Esophagus (tissue), 2 donors: ENCODE results near the gene LUC7L. TPM values are rescaled to one million over a fixed set of nuclear protein-coding genes. Genes with fewer than 3 reads are reported as not detected.
"Not testable (repeated sequence)": the region's sequence is repeated elsewhere in the genome, so short reads cannot be mapped to it uniquely, and the experiment has no call there.

Experiments used
- H3K27ac ChIP-seq, 2 donors: one replicate each; pipeline ENCODE4 v1.5.1; 2013; ENCODE audit warnings: low read depth in 2 of 2, mild to moderate bottlenecking in 2 of 2, inconsistent platforms in 1 of 2, low read length in 1 of 2, moderate library complexity in 1 of 2
- H3K27me3 ChIP-seq, 2 donors: one replicate each; pipeline ENCODE4 v1.6.1; 2013; ENCODE audit warnings: low read length in 2 of 2, control low read depth in 1 of 2, mild to moderate bottlenecking in 1 of 2; ENCODE audit not compliant: insufficient read depth in 2 of 2, control insufficient read depth in 1 of 2
- H3K36me3 ChIP-seq, 2 donors: one replicate each; pipeline ENCODE4 v1.6.1; 2013; ENCODE audit warnings: low read length in 1 of 2; ENCODE audit not compliant: control insufficient read depth in 2 of 2, insufficient read depth in 2 of 2
- H3K4me1 ChIP-seq, 2 donors: one replicate each; pipeline ENCODE4 v1.6.1; 2013; ENCODE audit warnings: low read length in 1 of 2; ENCODE audit not compliant: control insufficient read depth in 2 of 2, insufficient read depth in 2 of 2
- H3K4me3 ChIP-seq, 2 donors: one replicate each; pipeline ENCODE4 v1.5.1; 2013; ENCODE audit warnings: low read length in 2 of 2, mild to moderate bottlenecking in 2 of 2, low read depth in 1 of 2, moderate library complexity in 1 of 2
- H3K9me3 ChIP-seq, 2 donors: one replicate each; pipeline ENCODE4 v1.6.1; 2013; ENCODE audit warnings: mild to moderate bottlenecking in 2 of 2, low read depth in 1 of 2, low read length in 1 of 2, moderate library complexity in 1 of 2; ENCODE audit not compliant: control insufficient read depth in 2 of 2, insufficient read depth in 1 of 2
- WGBS, 2 donors: extraction: QIAGEN DNeasy Blood & Tissue Kit; methylation state at CpG; one replicate each; pipeline ENCODE4 v1.1.7; 2013; 5-methylcytosine and 5-hydroxymethylcytosine counted together
- polyA plus RNA-seq, 2 donors: library from polyadenylated mRNA; stranded (reverse); fragments of 200-250 nt; gene quantifications; one replicate each; pipeline ENCODE4 v1.2.3, GENCODE V29; 2013
- donor health status: healthy with polysubstance abuse.
- donor health status: Bipolar disorder and iron deficiency.

The LUC7L gene
- polyA plus RNA-seq, 2 donors: 37.0 to 102 TPM

DNA sequence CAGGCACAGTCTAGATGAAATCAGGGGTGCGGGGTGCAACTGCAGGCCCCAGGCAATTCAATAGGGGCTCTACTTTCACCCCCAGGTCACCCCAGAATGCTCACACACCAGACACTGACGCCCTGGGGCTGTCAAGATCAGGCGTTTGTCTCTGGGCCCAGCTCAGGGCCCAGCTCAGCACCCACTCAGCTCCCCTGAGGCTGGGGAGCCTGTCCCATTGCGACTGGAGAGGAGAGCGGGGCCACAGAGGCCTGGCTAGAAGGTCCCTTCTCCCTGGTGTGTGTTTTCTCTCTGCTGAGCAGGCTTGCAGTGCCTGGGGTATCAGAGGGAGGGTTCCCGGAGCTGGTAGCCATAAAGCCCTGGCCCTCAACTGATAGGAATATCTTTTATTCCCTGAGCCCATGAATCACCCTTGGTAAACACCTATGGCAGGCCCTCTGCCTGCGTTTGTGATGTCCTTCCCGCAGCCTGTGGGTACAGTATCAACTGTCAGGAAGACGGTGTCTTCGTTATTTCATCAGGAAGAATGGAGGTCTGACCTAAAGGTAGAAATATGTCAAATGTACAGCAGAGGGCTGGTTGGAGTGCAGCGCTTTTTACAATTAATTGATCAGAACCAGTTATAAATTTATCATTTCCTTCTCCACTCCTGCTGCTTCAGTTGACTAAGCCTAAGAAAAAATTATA is 51.1 kb downstream of the LUC7L start:
- Histone ChIP-seq H3K27ac (no peak overlapping the region), H3K27me3 (peaks cover 7 to 17% of the 10 kb centered on the region in 2 donors), H3K4me1 (peaks cover 5 to 11% of the 10 kb centered on the region in 2 donors), H3K36me3 (no peaks in the 10 kb centered on the region), H3K4me3 (no peak overlapping the region), H3K9me3 (no peaks in the 10 kb centered on the region)
- 50 to 51% methylated on average over 11 of the region's 11 CpGs for WGBS, 2 donors

GRCh38 chr16:177394-177822 is 51.8 kb downstream of the LUC7L start:
- Histone ChIP-seq H3K9me3 (no peaks in the 10 kb centered on the region), H3K36me3 (no peaks in the 10 kb centered on the region), H3K27me3 (peaks cover 7 to 17% of the 10 kb centered on the region in 2 donors), H3K4me1 (peaks cover 5 to 11% of the 10 kb centered on the region in 2 donors), H3K4me3 (no peak overlapping the region), H3K27ac (no peak overlapping the region)
- WGBS, 2 donors: 4 to 7% methylated on average over 12 to 13 of the region's 13 CpGs

DNA sequence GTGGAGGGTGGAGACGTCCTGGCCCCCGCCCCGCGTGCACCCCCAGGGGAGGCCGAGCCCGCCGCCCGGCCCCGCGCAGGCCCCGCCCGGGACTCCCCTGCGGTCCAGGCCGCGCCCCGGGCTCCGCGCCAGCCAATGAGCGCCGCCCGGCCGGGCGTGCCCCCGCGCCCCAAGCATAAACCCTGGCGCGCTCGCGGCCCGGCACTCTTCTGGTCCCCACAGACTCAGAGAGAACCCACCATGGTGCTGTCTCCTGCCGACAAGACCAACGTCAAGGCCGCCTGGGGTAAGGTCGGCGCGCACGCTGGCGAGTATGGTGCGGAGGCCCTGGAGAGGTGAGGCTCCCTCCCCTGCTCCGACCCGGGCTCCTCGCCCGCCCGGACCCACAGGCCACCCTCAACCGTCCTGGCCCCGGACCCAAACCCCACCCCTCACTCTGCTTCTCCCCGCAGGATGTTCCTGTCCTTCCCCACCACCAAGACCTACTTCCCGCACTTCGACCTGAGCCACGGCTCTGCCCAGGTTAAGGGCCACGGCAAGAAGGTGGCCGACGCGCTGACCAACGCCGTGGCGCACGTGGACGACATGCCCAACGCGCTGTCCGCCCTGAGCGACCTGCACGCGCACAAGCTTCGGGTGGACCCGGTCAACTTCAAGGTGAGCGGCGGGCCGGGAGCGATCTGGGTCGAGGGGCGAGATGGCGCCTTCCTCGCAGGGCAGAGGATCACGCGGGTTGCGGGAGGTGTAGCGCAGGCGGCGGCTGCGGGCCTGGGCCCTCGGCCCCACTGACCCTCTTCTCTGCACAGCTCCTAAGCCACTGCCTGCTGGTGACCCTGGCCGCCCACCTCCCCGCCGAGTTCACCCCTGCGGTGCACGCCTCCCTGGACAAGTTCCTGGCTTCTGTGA is 52.5 kb downstream of the LUC7L start, which contains the start of gene HBA1:
HBA1 (plus strand) TSS at position 204 of the 906 bp plus-strand sequence; CDS start at position 241, 37 bp downstream.
- peaks cover 7 to 17% of the 10 kb centered on the region in 2 donors for H3K27me3 ChIP-seq
- H3K36me3 ChIP-seq, H3K9me3 ChIP-seq, H3K27ac ChIP-seq, H3K4me3 ChIP-seq: not testable (repeated sequence)
- WGBS, 2 donors: 5% methylated on average over 25 to 43 of the region's 88 CpGs
- peaks cover 5 to 11% of the 10 kb centered on the region in 2 donors for H3K4me1 ChIP-seq

- 0 to 2% methylated on average over 19 to 26 of the region's 39 CpGs for WGBS, 2 donors
- not testable (repeated sequence) for H3K9me3 ChIP-seq, H3K4me1 ChIP-seq, H3K4me3 ChIP-seq, H3K27ac ChIP-seq, H3K36me3 ChIP-seq
- H3K27me3 ChIP-seq: peaks cover 7 to 17% of the 10 kb centered on the region in 2 donors
Measured at GRCh38 chr16:176006-176405, 53.2 kb downstream of the LUC7L start.

DNA sequence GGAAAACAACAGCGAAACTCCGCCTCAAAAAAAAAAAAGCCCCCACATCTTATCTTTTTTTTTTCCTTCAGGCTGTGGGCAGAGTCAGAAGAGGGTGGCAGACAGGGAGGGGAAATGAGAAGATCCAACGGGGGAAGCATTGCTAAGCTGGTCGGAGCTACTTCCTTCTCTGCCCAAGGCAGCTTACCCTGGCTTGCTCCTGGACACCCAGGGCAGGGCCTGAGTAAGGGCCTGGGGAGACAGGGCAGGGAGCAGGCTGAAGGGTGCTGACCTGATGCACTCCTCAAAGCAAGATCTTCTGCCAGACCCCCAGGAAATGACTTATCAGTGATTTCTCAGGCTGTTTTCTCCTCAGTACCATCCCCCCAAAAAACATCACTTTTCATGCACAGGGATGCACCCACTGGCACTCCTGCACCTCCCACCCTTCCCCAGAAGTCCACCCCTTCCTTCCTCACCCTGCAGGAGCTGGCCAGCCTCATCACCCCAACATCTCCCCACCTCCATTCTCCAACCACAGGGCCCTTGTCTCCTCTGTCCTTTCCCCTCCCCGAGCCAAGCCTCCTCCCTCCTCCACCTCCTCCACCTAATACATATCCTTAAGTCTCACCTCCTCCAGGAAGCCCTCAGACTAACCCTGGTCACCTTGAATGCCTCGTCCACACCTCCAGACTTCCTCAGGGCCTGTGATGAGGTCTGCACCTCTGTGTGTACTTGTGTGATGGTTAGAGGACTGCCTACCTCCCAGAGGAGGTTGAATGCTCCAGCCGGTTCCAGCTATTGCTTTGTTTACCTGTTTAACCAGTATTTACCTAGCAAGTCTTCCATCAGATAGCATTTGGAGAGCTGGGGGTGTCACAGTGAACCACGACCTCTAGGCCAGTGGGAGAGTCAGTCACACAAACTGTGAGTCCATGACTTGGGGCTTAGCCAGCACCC is 54.0 kb downstream of the LUC7L start:
- Histone ChIP-seq H3K9me3 (no peaks in the 10 kb centered on the region), H3K36me3 (no peaks in the 10 kb centered on the region), H3K27me3 (peaks cover 7 to 17% of the 10 kb centered on the region in 2 donors), H3K27ac (no peak overlapping the region), H3K4me3 (no peak overlapping the region), H3K4me1 (peaks cover 2% of the 10 kb centered on the region in 2 donors)
- 19 to 20% methylated on average over 8 of the region's 8 CpGs for WGBS, 2 donors

DNA sequence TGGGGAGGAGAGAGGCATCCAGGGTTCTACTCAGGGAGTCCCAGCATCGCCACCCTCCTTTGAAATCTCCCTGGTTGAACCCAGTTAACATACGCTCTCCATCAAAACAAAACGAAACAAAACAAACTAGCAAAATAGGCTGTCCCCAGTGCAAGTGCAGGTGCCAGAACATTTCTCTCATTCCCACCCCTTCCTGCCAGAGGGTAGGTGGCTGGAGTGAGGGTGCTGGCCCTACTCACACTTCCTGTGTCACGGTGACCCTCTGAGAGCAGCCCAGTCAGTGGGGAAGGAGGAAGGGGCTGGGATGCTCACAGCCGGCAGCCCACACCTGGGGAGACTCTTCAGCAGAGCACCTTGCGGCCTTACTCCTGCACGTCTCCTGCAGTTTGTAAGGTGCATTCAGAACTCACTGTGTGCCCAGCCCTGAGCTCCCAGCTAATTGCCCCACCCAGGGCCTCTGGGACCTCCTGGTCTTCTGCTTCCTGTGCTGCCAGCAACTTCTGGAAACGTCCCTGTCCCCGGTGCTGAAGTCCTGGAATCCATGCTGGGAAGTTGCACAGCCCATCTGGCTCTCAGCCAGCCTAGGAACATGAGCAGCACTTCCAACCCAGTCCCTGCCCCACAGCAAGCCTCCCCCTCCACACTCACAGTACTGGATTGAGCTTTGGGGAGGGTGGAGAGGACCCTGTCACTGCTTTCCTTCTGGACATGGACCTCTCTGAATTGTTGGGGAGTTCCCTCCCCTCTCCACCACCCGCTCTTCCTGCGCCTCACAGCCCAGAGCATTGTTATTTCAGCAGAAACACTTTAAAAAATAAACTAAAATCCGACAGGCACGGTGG is 55.1 kb downstream of the LUC7L start:
- peaks cover 7 to 11% of the 10 kb centered on the region in 2 donors for H3K27me3 ChIP-seq
- not testable (repeated sequence) for H3K4me1 ChIP-seq, H3K36me3 ChIP-seq, H3K27ac ChIP-seq, H3K9me3 ChIP-seq, H3K4me3 ChIP-seq
- WGBS, 2 donors: 14 to 22% methylated on average over 4 to 8 of the region's 13 CpGs

- H3K4me1 ChIP-seq, H3K36me3 ChIP-seq, H3K27ac ChIP-seq, H3K9me3 ChIP-seq, H3K4me3 ChIP-seq: not testable (repeated sequence)
- WGBS, 2 donors: 6 to 7% methylated on average over 25 to 30 of the region's 44 CpGs
- H3K27me3 ChIP-seq: peaks cover 6 to 11% of the 10 kb centered on the region in 2 donors
Measured at GRCh38 chr16:173211-173854, 55.9 kb downstream of the LUC7L start.

- H3K36me3 ChIP-seq: not testable (repeated sequence)
- WGBS, 2 donors: no CpG with 5 or more reads among the region's 74 CpGs
Measured at GRCh38 chr16:172374-172941, 56.8 kb downstream of the LUC7L start, which contains the start of gene HBA2. Gene HBA2 (plus strand): TSS chr16:172876. CDS start chr16:172913, 37 bp downstream.

More at GRCh38 chr16:172374-172941, 56.8 kb downstream of the LUC7L start, which contains the start of gene HBA2:
- H3K27me3 ChIP-seq: peaks cover 0 to 11% of the 10 kb centered on the region in 2 donors
- H3K4me3 ChIP-seq, H3K4me1 ChIP-seq, H3K9me3 ChIP-seq, H3K27ac ChIP-seq: not testable (repeated sequence)
